PFSK-1 (cell line): Measurements from ENCODE around the gene MORC4. TPM values are rescaled to one million over a fixed set of nuclear protein-coding genes. Genes with fewer than 3 reads are reported as not detected.
A peak's percentile ranks its signal among the peaks of the same experiment; 100 is the strongest.

Source experiments
- FOXP2 ChIP-seq: optimal IDR thresholded peaks from 2 replicates; pipeline ENCODE3; 2011; ENCODE audit warnings: borderline replicate concordance, control low read depth, inconsistent platforms; ENCODE audit not compliant: insufficient read depth; ENCODE audit errors: extremely low read length, extremely low read depth
- POLR2AphosphoS5 ChIP-seq: IDR thresholded peaks from 2 replicates; pipeline ENCODE4 v1.6.1; 2012; ENCODE audit warnings: low read depth, mild to moderate bottlenecking, control low read depth, low read length, moderate library complexity
- REST ChIP-seq, 2 experiments: IDR thresholded peaks; 2 replicates each; pipeline versions ENCODE4 v1.6.1 to v1.8.0; 2011 to 2012; ENCODE audit warnings: low read depth in 2 of 2, low read length in 2 of 2, control low read depth in 1 of 2, inconsistent platforms in 1 of 2, mild to moderate bottlenecking in 1 of 2, moderate library complexity in 1 of 2; ENCODE audit not compliant: insufficient read depth in 1 of 2
- SIN3A ChIP-seq: IDR thresholded peaks from 2 replicates; pipeline ENCODE4 v1.6.1; 2012; ENCODE audit warnings: mild to moderate bottlenecking, low read length, moderate library complexity, borderline replicate concordance; ENCODE audit not compliant: insufficient read depth
- TAF1 ChIP-seq: IDR thresholded peaks from 2 replicates; pipeline ENCODE4 v1.6.1; 2012; ENCODE audit warnings: low read length, control low read depth, borderline replicate concordance; ENCODE audit not compliant: insufficient read depth
- polyA plus RNA-seq: library from polyadenylated mRNA; unstranded; fragments of >200 nt; gene quantifications from one replicate; pipeline ENCODE4 v1.2.1, GENCODE V29; 2012; ENCODE audit warnings: low read depth, missing spikeins; ENCODE audit not compliant: insufficient read length

The MORC4 gene
- polyA plus RNA-seq: 8.5 TPM

GRCh38 chrX:107000013-107000515, at the start of gene MORC4:
MORC4 (minus strand) TSS chrX:107000212; CDS start chrX:106999969, 243 bp downstream.
- no peak for TF ChIP-seq POLR2AphosphoS5
- peak; percentile 41 for TF ChIP-seq FOXP2

GRCh38 chrX:107047622-107048021, 47.6 kb upstream of the MORC4 start:
- TF ChIP-seq SIN3A (no peak), FOXP2 (no peak), TAF1 (no peak), POLR2AphosphoS5 (no peak), REST (IDR thresholded peaks at IDR 0.05; ENCODE audit: insufficient read depth in 1 of 2, low read depth in 2 of 2, low read length in 2 of 2) (no peak)

GRCh38 chrX:107029752-107030151, 29.7 kb upstream of the MORC4 start:
- TF ChIP-seq TAF1 (no peak), POLR2AphosphoS5 (no peak), SIN3A (no peak), FOXP2 (no peak), REST (IDR thresholded peaks at IDR 0.05; ENCODE audit: insufficient read depth in 1 of 2, low read depth in 2 of 2, low read length in 2 of 2) (no peak)

- no peak for TF ChIP-seq POLR2AphosphoS5
- TF ChIP-seq FOXP2: no peak
- no peak for TF ChIP-seq TAF1
- TF ChIP-seq REST (IDR thresholded peaks at IDR 0.05; ENCODE audit: insufficient read depth in 1 of 2, low read depth in 2 of 2, low read length in 2 of 2): no peak
- TF ChIP-seq SIN3A: no peak
Observed at GRCh38 chrX:107025545-107025944, 25.5 kb upstream of the MORC4 start.

GRCh38 chrX:107014936-107015335, 14.9 kb upstream of the MORC4 start:
- no peak for TF ChIP-seq SIN3A
- TF ChIP-seq FOXP2: no peak
- no peak for TF ChIP-seq REST (IDR thresholded peaks at IDR 0.05; ENCODE audit: insufficient read depth in 1 of 2, low read depth in 2 of 2, low read length in 2 of 2)
- TF ChIP-seq POLR2AphosphoS5: no peak
- no peak for TF ChIP-seq TAF1
